Measurements from ENCODE around the gene ZNF841.

DNA sequence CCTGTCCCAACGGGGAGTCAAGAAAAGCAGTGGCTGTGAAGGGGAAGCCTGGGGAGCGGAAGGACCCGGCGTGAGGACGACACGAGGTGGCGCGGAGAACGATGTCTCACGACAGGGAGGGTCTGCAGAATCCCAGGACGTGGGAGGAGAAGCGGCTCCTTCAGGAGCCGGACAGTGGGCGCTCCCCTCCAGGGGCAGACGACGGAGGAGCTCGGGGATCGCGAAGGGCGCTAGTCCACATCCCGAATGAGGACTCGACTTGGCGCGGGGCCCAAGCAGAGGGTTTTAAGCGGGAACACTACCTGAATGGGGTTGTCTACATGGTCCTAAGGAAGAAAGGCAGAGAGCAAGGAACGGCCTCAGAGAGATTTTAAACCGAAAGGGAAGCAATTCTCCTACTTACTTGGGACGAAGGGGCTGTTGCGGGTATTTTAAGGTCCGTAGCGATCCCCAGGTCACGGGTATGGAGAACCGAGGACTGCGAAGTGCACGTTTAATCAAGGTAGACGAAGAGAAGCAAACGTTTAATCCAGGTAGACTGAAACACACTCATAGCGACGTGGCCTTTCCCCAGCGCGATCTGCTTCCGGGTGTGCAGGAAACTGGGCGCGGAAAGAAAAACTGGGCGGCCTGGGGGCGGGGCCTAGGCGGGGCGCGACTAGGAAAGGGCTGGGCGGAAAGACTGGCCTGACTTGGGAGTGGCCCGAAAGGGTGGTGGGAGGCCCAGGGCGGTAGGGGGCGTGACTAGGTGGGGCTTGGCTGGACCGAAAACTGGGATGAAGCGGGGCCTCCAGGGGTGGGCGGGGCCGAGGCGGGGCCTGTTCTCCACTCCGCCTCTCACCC, at the start of gene ZNF841:
- peak in 1 of 2 donors; percentile 73 for TF ChIP-seq POLR2A (IDR thresholded peaks at IDR 0.05)
- TF ChIP-seq, protein P1, sequence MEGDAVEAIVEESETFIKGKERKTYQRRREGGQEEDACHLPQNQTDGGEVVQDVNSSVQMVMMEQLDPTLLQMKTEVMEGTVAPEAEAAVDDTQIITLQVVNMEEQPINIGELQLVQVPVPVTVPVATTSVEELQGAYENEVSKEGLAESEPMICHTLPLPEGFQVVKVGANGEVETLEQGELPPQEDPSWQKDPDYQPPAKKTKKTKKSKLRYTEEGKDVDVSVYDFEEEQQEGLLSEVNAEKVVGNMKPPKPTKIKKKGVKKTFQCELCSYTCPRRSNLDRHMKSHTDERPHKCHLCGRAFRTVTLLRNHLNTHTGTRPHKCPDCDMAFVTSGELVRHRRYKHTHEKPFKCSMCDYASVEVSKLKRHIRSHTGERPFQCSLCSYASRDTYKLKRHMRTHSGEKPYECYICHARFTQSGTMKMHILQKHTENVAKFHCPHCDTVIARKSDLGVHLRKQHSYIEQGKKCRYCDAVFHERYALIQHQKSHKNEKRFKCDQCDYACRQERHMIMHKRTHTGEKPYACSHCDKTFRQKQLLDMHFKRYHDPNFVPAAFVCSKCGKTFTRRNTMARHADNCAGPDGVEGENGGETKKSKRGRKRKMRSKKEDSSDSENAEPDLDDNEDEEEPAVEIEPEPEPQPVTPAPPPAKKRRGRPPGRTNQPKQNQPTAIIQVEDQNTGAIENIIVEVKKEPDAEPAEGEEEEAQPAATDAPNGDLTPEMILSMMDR (IDR thresholded peaks at IDR 0.05): peak in 5 of 12 donors; percentile 6 to 48 (median 22)

All from heart left ventricle (tissue), 13 donors.